ENCODE results near the gene BTNL8. TPM values are rescaled to one million over a fixed set of nuclear protein-coding genes. Genes with fewer than 3 reads are reported as not detected.

The BTNL8 gene
- total RNA-seq, 4 donors from 2014 or later: 19.7 to 156 (median 59.0) TPM

DNA sequence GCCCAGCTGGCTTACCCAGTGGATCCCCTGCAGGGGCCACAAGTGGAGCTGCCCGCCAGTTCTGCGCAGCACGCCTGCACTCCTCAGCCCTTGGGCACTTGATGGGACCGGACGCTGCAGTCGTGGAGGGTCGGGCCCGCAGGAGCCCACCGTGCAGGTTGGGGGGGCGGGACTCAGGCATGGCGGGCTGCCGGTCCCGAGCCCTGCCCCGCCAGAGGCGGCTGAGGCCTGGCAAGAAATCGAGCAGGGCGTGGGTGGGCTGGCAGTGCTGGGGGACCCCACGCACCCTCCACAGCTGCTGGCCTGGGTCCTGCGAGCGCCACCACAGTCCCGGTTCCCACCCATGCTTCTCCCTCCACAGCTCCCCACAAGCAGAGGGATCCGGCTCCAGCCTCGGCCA, 70.4 kb downstream of the BTNL8 start:
- WGBS, 2 donors (ENCODE audit: low coverage in 1 of 2): 94% methylated on average over 5 of the region's 23 CpGs; no CpG with 5 or more reads in 1 of the 2 donors
- no peak for DNase-seq
- Histone ChIP-seq H3K27me3 (no peaks in the 10 kb centered on the region), H3K4me3 (no peak overlapping the region), H3K27ac (no peak overlapping the region), H3K9me3 (no peaks in the 10 kb centered on the region), H3K4me1 (no peaks in the 10 kb centered on the region), H3K36me3 (no peaks in the 10 kb centered on the region)
- intact Hi-C loops (cut with DNase I; ENCODE audit: low total_unique reads): no loop called here
- TF ChIP-seq, protein P1, sequence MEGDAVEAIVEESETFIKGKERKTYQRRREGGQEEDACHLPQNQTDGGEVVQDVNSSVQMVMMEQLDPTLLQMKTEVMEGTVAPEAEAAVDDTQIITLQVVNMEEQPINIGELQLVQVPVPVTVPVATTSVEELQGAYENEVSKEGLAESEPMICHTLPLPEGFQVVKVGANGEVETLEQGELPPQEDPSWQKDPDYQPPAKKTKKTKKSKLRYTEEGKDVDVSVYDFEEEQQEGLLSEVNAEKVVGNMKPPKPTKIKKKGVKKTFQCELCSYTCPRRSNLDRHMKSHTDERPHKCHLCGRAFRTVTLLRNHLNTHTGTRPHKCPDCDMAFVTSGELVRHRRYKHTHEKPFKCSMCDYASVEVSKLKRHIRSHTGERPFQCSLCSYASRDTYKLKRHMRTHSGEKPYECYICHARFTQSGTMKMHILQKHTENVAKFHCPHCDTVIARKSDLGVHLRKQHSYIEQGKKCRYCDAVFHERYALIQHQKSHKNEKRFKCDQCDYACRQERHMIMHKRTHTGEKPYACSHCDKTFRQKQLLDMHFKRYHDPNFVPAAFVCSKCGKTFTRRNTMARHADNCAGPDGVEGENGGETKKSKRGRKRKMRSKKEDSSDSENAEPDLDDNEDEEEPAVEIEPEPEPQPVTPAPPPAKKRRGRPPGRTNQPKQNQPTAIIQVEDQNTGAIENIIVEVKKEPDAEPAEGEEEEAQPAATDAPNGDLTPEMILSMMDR (IDR thresholded peaks at IDR 0.05): no peak
- TF ChIP-seq POLR2AphosphoS5 (IDR thresholded peaks at IDR 0.05) (no peak), POLR2A (IDR thresholded peaks at IDR 0.05) (no peak), EP300 (IDR thresholded peaks at IDR 0.05; ENCODE audit: low read depth) (no peak)
- in situ Hi-C loops (cut with MboI; ENCODE audit: low pct_ligation_motif_present in 1 of 4, low pct_unique_long_range_greater_than_20kb in 1 of 4, low sequenced_read_pairs in 3 of 4): no loop called here

DNA sequence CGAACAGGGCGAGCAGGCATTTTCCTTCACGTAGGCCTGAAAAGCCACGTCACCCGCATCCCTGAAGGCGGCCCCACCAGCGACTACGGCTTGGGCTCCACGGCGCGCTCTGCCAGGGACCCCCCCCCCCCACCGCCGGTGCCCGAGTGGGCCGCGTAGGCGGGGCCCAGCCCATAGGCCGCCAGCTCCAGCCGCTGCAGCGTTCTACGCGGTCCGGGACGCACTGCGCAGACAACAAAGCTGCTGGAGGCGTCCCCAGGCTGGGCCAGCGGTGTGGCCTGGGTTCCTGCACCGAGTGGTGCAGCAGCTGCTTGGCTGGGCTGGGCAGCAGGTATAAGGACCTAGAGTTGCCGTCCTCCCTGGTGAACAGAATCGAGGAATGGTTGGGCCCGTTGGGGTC, 71.4 kb downstream of the BTNL8 start:
- Histone ChIP-seq H3K4me1 (no peaks in the 10 kb centered on the region), H3K36me3 (no peaks in the 10 kb centered on the region), H3K9me3 (no peaks in the 10 kb centered on the region), H3K27me3 (no peaks in the 10 kb centered on the region), H3K4me3 (no peak overlapping the region), H3K27ac (no peak overlapping the region)
- 100% methylated on average over 2 of the region's 31 CpGs; no CpG with 5 or more reads in 1 of the 2 donors for WGBS, 2 donors (ENCODE audit: low coverage in 1 of 2)
- DNase-seq: no peak
- no peak for TF ChIP-seq POLR2A (IDR thresholded peaks at IDR 0.05)
- no peak for TF ChIP-seq EP300 (IDR thresholded peaks at IDR 0.05; ENCODE audit: low read depth)
- no peak for TF ChIP-seq POLR2AphosphoS5 (IDR thresholded peaks at IDR 0.05)
- TF ChIP-seq, protein P1 (IDR thresholded peaks at IDR 0.05): no peak
- in situ Hi-C loops (cut with MboI; ENCODE audit: low pct_ligation_motif_present in 1 of 4, low pct_unique_long_range_greater_than_20kb in 1 of 4, low sequenced_read_pairs in 3 of 4): no loop called here
- intact Hi-C loops (cut with DNase I; ENCODE audit: low total_unique reads): no loop called here

DNA sequence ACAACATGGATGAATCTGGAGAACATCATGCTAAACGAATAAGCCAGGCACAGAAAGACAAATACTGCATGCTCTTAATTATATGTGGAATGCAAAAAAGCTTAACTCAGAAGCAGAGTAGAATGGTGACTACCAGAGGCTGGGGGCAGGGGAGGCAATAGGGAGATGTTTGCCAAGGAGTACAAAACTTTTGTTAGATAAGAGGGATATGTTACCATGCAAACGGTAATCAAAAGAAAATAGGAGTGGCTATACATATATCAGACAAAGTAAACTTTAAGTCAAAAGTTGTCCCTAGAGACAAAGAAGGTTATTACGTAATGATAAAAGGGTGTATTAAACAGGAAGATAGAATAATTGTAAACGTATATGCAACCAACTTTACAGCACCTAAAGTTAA, 71.9 kb downstream of the BTNL8 start:
- in situ Hi-C loops (cut with MboI; ENCODE audit: low pct_ligation_motif_present in 1 of 4, low pct_unique_long_range_greater_than_20kb in 1 of 4, low sequenced_read_pairs in 3 of 4) (no loop called here), intact Hi-C loops (cut with DNase I; ENCODE audit: low total_unique reads) (no loop called here)
- no peak for DNase-seq
- no peaks in the 10 kb centered on the region for H3K36me3 ChIP-seq
- no peak overlapping the region for H3K4me3 ChIP-seq
- 47 to 62% methylated on average over 3 to 4 of the region's 4 CpGs for WGBS, 2 donors (ENCODE audit: low coverage in 1 of 2)
- TF ChIP-seq POLR2A (IDR thresholded peaks at IDR 0.05): no peak
- TF ChIP-seq POLR2AphosphoS5 (IDR thresholded peaks at IDR 0.05): no peak
- TF ChIP-seq EP300 (IDR thresholded peaks at IDR 0.05; ENCODE audit: low read depth): no peak
- TF ChIP-seq, protein P1 (IDR thresholded peaks at IDR 0.05): no peak
- H3K27me3 ChIP-seq: no peaks in the 10 kb centered on the region
- H3K4me1 ChIP-seq: no peaks in the 10 kb centered on the region
- no peak overlapping the region for H3K27ac ChIP-seq
- H3K9me3 ChIP-seq: no peaks in the 10 kb centered on the region

DNA sequence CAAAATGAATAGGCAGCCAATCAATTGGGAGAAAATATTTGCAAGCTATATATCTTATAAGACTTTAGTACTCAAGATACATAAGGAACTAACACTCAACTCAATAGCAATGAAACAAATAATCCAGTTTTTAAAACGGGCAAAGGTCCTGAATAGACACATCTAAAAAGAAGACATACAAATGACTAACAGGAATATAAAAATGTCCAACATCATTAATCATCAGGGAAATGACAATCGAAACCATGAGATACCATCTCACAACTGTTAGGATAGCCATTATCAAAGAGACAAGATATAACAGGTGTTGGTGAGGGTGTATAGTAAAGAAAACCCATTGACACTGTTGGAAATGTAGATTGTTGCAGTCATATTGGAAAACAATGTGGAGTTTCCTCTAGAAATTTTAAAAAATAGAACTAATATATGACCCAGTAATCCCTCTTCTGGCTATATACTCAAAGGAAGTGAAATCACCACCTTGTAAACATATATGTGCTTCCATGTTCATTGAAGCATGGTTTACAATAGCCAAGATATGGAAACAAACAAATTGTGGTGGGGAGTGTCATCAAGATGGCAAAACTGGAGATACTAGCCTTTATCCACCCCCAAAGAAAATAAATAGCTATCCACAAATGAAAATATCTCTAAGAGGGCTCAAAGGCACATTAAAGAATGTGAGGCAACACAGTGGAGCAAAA, 75.8 kb downstream of the BTNL8 start:
- in situ Hi-C loops (cut with MboI; ENCODE audit: low pct_ligation_motif_present in 1 of 4, low pct_unique_long_range_greater_than_20kb in 1 of 4, low sequenced_read_pairs in 3 of 4) (no loop called here), intact Hi-C loops (cut with DNase I; ENCODE audit: low total_unique reads) (no loop called here)
- Histone ChIP-seq H3K4me3 (no peak overlapping the region), H3K27me3 (no peaks in the 10 kb centered on the region), H3K36me3 (no peaks in the 10 kb centered on the region), H3K9me3 (no peaks in the 10 kb centered on the region), H3K27ac (no peak overlapping the region), H3K4me1 (peaks cover 0 to 6% (median 2%) of the 10 kb centered on the region in 4 donors)
- WGBS, 2 donors (ENCODE audit: low coverage in 1 of 2): 85 to 92% methylated on average over 2 of the region's 2 CpGs
- TF ChIP-seq POLR2A (IDR thresholded peaks at IDR 0.05) (no peak), POLR2AphosphoS5 (IDR thresholded peaks at IDR 0.05) (no peak), EP300 (IDR thresholded peaks at IDR 0.05; ENCODE audit: low read depth) (no peak)
- TF ChIP-seq, protein P1 (IDR thresholded peaks at IDR 0.05): no peak
- DNase-seq: no peak

Data from transverse colon (tissue), 4 donors.